HG03571 (cell line): ENCODE data around the gene KRIT1.
"Not testable (repeated sequence)": the region's sequence is repeated elsewhere in the genome, so short reads cannot be mapped to it uniquely, and the experiment has no call there.

Experiments
- ATAC-seq: cut with Tn5 transposase; IDR thresholded peaks from one replicate; pipeline ENCODE4 v1.9.1; 2021; ENCODE audit not compliant: unreplicated experiment

The KRIT1 gene

DNA sequence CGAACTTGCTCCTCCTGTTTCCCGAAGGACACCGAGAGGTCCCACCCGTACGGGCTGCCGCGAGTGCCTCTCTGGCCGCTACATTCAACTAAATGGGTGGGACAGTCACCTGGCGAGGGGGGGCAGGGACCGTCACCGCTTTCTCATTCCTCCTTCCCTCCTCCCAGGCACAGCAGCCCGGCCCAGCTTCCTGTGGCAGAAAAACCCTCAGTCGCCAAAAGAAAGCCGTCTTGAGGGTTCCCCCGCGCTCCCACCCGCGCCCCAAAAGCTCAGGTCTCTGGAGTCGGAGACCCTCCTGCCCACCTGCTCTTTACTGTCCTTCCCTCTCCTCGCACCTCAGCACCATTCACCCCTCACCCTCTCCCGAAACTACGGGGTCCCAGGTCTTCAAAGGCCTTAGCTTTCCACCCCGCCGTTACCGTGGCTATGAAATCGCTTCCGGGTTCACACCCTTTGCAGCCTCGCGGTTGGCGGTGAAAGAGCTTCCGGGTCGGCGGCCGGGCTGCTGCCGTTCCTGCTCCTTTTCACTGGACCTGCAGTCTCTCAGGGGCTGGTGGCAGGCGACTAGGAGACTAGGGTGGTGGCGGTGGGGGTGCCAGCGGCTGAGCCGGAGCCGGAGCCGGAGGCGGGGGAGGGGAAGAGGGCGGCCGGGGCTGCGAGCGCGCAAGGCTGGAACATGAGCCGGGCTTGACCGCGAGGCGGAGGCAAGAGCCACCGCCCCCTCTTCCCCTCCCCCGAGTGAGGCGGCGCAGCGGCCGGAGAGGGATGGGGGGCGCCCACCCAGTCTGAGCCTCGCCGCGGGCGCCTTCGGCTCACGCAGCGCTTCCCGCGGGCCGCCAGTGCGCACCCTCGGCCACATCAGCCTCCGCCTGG lies at the start of gene KRIT1, which contains the start of gene ANKIB1:
KRIT1 (minus strand) TSS at position 428 of the 873 bp plus-strand sequence. CDS start 3,779 bp downstream, outside the sequence.
ANKIB1 (plus strand) TSS at position 488 of the 873 bp plus-strand sequence. CDS start 49,005 bp downstream, outside the sequence.
- ATAC-seq: peak; percentile 77

DNA sequence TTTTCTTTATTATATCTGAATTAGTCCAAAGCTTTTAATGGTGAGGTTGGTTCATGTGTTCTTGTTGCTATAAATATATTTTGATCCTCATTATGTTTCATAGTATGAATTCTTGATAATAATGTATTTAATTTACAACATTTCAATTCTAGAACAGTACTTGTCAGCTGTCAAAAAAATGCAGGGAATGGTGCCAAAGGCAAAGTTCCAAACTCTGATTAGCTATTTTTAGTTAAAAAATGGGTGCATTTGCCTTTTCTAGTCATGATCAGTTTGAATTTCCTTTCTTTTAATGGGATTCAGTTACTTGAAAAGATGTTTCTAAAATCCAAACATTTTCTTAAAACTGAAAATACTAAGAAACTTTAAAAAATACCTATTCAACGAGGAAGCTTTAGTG lies 49.7 kb upstream of the KRIT1 start:
- ATAC-seq: no peak

DNA sequence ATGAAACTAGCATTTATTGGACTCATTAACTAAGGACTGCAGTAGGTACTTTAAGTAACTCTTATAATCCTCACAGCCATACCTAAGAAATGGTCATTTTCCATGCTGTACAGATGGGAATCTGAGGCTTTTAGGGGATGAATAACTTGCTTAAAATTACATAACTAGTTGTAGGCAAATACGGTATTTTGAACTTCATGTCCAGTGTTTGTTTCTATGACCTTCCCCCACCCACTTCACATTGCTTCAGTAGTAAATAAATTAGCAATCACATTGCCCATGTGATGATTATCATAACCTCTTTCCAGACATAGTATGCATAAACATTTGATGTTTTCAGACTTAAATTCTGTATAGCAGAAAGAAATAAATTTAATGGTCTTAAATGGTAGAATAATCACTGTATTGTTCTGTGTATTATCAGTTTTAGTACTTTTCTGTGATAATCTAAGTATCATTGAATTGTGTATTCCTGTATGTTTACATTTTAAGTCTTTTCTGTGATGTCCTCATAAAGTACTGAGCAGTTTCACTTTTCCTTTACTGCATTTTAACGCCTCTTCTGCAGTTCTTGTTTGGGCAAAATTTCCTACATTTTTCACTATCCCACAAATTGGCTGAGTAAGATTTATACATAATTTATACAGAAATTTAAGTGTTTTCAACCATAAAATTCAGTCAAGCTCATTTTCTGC lies 48.3 kb upstream of the KRIT1 start:
- ATAC-seq: no peak

DNA sequence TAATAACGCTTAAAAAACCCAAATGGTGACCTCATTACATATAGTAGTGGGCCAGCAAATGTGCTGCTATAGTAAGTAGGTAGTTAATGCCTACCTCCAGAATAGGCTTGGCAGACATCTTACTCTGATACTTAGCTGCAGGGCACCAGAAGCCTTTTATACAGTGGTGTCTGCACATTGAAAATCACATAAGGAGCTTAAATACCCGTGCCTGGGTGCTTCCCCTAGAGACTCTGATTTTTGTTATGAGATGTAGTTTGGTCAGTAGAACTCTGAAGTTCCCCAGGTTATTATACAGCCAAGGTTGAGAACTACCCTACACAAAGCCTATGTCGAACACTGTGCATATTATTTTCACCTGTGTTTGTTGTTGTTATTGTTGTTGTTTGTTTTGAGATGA lies 47.3 kb upstream of the KRIT1 start:
- ATAC-seq: no peak

DNA sequence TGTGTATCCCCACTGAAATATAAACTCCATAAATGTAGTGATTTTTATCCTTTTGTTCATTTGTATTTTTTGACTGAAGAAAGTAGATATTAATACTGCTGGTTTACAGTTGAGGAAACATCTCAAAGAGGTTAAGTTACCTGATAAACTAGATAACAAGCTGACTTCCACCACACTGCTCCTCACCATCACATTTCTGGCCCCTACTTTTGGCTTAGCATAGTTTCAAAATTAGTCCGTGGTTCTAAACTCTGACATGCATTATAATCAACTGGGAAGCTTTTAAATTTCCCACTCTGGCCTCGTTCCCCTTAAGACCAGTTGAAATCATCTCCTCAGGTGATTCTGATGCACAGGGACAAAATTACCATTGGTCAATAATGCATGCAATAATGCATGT lies 43.6 kb upstream of the KRIT1 start:
- no peak for ATAC-seq

DNA sequence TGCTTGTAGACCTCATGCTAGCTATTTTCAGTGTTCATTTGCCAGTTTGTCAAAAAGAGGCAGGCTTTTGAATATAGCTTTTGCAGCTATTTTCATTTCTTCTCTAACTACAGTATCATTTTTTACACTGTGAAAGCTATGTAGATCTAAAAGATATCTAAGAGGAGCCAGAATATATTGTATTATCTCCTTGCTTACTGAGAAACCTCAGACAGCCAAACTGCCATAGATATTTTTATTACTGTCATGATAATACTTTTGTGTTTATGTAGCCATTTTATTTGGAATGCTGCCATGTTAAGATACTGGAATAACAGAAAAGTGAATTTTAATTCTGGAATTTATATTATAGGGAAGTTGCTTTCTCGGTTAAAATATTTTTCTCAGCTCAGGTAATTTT lies 37.2 kb upstream of the KRIT1 start:
- ATAC-seq: no peak

DNA sequence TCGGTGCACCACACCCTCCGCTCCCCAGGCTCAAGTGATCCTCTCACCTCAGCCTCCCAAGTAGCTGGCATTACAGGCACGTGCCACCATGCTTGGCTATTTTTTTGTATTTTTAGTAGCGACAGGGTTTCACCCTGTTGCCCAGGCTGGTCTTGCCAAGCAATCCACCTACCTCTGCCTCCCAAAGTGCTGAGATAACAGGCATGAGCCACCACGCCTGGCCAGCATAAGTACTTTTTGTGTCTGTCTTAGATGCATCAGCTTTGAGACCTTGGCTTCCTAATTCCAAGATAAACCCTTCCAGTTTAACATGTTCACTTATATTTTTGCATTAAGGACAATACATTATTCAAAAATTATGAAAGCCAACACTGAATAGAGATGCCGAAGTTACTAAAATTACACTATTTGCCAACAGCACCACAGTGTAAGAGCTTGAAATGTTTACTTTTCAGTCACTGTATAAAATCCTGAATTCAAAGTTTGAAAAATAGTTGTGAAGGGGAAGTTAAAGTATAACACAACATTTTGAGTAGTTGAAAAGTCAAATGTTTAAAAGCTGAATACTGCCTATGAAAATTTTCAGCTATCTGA lies 36.6 kb upstream of the KRIT1 start:
- ATAC-seq: no peak

DNA sequence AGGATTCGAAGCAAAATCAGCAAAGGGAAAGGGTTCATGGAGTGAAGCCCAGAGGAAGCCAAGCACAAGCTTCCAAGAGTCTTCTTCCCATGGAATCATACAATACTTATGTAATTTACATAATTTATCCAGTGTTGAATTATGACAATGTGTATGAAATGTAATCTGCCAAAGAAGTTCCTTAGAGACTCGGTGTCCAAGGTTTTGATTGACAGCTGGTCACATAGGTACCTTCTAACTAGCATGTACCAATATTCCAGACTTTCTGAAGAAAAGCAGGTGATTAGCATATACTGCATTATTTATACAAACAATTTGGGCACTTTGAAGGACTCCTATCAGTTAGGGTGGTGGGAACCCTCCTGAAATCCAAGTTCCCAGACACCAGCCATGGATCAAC lies 35.3 kb upstream of the KRIT1 start:
- no peak for ATAC-seq

DNA sequence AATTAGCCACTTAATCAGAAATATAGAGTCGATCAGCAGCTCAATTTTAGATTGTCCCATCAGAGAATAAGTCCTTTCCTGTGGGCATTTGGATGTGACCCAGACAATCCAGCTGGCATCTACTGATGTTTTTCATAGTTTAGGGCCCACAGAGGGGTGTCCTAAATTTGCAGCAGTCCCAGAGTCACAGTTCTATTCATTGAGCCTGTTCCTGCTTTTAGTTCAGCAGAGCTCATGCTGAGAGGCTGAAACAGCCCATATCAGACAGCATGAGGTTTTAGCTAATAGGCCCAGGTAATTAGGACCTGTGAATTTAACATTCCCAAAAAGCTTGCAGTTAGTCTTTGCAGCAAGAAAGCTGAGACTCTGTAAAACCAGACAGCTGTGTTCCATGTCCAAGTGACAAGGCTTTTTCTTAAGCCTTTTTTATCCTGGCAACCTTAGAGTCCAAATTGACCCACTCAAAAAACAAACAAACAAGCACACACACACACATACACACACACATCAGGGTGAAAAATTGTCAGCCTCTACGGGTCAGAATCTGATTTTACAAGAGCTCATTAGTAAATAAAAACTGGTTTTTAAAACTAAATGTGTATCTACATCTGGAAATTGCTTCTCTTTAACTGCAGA lies 33.8 kb upstream of the KRIT1 start:
- ATAC-seq: no peak

DNA sequence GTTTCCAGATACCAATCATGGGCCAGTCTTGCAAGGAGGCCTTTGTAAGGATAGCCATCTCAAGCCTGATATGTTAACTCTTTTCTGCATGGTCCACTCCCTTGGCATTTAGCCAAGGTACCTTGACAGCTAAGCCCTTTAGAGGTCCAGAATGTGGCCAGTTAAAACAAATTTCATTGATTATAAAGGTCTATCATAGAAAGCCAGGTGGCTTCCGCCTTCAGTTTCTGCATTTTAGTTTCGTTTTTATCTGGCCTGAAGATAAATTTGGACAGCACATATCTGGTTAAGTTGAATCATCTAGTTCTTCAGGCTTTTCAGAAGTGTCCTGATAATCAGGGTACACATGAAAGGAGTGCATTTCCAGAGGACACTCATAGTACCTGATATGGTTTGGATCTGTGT lies 30.7 kb upstream of the KRIT1 start:
- peak; percentile 88 for ATAC-seq

DNA sequence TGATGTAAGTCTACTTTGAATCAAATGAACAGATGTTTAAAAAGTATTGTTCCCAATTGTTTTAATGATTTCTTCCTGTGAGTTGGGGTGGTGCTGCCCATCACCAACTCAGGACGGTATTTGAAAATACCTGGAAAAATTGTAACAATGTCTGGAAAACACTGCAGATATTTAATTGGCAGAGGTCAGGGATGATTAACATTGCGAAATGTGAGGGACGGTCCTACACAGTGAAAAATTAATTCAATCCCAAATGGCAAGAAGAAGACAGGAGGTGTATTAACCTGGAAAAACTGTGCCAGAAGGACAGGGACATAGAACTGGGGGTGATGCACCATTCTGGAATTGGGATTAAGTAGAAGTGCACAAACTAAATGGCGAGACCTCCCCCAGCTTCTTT lies 29.6 kb upstream of the KRIT1 start:
- ATAC-seq: no peak

DNA sequence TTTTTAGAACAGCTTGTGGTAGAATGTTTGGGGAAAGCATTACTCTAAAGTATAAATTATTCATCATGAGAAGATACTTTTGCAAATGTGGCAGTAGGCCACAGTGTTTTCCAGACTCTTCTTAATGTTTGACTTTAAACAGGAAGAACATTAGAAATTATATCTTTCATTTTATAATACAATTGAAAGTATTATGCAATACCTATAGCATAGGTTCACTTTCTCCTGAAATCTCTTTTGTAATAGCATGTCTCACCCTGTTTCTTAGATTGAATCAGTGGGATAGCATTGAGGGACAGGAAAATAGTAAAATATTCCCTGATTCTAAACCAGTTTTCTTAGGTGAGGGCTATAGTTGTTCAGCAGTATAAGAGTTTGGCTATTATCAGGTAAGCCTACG lies 23.2 kb upstream of the KRIT1 start:
- ATAC-seq: no peak

DNA sequence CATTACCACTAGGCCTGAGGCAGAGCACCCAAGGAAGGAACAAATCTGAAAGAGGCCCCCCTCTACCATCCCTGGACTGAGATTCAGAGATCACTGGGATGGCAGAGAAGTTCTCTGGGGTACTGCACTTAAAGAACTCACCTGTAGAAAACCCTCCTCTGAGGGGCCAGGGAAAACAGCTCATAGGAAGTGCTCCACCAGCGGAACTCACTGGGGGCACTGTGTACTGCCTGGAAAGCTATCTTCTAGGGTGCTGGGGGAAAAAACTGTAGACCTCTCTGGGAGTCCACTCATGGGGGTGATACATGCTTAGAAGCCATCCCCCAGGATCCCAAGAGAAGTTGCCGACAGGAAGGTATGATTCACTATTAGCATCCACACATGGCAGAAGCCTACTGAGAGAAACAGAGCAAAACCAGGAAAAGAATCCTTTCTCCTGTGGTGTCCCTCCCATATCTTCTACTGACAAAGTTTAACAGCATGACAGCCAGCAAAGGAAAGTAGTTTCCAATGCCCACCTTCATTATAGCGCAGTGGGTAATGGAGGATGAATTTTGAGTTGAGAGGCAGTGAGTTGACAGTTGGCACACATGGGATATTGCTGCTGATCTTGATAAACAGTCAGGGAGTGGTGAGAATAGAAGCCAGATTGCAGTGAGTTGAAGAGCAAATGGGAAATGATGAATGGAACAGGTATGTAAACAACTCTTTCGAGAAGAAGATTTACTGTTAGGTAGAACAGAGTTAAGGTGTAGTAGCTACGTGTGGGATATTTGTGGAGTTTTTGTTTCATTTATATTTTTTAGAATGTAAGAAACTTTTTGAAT lies 20.9 kb upstream of the KRIT1 start:
- no peak for ATAC-seq

DNA sequence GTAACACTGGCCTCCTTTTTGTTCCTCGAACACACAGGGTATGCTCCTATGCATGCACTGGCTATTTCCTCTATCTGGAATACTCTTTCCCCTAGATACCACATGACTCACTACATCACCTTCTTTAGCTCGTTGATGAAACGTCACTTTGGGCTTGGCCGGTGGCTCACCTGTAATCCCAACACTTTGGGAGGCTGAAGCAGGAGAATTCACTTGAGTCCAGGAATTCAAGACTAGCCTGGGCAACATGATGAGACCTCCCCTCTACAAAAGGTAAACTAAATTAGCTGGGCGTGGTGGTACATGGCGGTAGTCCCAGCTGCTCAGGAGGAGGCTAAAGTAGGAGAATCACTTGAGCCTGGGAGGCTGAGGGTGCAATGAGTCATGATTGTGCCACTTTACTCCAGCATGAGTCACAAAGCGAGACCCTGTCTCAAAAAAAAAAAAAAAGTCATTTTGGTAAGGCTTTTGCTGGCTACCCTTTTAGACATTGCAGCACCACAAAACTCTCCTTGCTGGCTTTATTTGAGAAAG lies 14.6 kb upstream of the KRIT1 start:
- ATAC-seq: no peak

DNA sequence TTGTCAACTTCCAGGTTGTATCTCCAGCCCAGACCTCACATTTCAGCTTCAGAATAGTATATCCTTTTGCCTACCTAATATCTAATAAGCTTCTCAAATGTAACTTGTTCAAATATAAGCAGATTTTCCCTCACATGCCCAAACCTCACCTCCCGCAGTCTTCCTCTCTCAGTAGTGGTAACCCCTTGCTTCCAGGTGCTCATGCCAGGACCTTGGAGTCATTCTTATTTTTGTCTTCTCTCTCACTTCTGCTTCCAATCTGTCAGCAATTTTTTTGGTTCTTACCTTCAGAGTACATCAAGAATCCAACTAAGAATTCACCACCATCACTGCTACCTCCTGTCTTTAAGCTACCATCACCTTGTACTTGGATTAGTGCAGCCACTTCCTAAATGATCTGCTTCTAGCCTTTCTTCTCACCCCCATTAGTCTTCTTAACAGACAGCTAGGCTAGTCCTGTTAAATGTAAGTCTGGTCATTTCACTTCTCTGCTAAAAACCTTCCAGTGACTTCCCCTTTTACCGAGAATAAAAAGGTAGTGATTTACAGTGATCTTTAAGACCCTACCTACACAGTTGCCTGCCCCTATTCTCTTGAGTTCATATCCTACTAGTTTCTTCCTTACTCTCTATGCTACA lies 14.0 kb upstream of the KRIT1 start:
- no peak for ATAC-seq

DNA sequence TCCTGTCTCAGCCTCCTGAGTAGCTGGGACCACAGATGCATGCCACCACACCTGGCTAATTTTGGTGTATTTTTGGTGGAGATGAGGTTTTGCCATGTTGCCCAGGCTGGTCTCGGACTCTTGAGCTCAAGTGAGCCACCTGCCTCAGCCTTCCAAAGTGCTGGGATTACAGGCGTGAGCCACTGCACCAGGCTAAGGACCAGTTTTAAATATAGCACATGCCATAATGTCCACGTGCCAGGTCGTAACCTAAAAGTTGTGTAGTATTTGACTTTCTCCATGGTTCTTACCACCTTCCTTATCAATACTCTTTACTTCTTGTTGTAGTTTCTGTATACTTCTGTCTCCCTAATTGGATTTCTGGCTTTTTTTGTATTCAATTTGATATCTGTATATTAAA lies 13.3 kb upstream of the KRIT1 start:
- ATAC-seq: no peak

DNA sequence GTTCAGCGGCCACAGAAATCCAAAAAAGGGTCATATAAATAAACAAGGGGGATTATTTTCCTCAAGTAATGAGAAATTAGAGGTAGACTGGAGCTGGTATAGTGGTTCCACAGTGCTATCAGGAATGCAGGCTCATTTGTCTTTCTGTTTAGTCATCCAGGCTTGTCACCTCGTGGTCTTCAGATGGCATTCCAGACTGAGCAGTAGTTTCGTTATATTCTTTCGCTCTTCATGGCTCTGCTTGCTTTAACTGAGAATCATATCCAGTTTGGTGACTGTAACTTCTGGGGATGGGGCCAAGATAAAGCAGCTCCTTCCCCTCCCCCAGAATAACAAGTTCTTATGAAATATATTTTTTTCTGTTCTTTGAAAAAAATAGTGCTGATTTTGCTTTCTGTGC lies 9.6 kb upstream of the KRIT1 start:
- no peak for ATAC-seq

DNA sequence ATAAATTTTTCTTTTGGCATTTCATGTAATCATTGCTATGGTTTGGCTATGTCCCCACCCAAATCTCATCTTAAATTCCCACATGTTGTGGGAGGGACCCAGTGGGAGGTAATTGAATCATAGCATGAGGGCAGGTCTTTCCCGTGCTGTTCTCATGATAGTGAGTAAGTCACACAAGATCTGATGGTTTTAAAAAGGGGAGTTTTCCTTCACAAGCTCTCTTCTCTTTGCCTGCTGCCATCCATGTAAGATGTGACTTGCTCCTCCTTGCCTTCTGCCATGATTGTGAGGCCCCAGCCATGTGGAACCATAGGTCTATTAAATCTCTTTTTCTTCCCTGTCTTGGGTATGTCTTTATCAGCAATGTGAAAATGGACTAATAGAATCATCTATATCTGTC lies 9.1 kb upstream of the KRIT1 start:
- not testable (repeated sequence) for ATAC-seq

DNA sequence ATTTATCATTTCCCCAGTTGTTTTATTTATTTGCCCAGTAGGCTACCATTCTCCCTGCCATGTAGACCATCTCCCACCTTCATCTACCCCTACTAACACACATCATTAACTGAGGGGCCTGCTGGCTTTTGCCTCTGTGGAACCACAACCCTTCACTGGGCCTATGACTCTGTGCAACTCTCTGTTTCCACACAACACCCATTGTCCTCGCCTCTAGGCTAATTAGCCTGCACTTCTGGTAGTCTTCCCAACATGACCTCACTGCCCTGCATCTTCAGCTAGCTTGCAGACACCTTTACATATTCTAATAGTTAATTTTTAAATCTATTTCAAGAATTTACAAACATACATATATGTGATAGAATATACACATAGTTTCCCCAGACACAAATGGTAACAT lies 7.5 kb upstream of the KRIT1 start:
- no peak for ATAC-seq

DNA sequence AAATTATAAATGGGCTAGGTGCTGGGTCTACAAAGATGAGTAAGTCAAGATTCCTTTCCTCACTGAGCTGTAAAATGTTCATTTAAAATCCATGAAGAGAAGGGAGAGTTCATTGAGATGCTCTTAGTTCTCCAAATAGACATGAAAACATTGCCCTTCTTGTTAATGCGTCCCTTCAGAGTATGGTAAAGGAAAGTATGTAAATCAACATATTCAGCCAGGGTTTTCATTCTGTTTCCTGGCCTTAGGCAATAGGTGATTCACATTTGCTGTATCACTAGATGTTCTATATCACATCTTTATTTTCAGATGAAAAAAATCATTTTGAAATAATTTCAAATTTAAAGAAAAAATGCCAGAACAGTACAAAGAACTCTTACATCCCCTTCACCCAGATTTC lies 5.5 kb upstream of the KRIT1 start:
- no peak for ATAC-seq
